Mesendoderm (in vitro differentiated cells): ENCODE measurements around the gene SSH2.

Source experiments
- DNase-seq: peaks from one replicate; pipeline ENCODE4 v3.0.0; 2013
- H2AK5ac ChIP-seq: 2 replicates; pipeline ENCODE4 v1.6.1; 2013; ENCODE audit warnings: low read length, inconsistent platforms
- H2BK120ac ChIP-seq: 2 replicates; pipeline ENCODE4 v1.6.1; 2013; ENCODE audit warnings: low read depth, mild to moderate bottlenecking, low read length, moderate library complexity, mixed read lengths
- H2BK15ac ChIP-seq: replicated peaks from 2 replicates; pipeline ENCODE4 v1.6.1; 2013; ENCODE audit warnings: low read depth, mild to moderate bottlenecking, moderate library complexity
- H2BK5ac ChIP-seq: 2 replicates; pipeline ENCODE4 v1.6.1; 2013; ENCODE audit warnings: low read length, inconsistent platforms
- H3K18ac ChIP-seq: 2 replicates; pipeline ENCODE4 v1.6.1; 2013; ENCODE audit warnings: mild to moderate bottlenecking, low read length, mixed read lengths
- H3K23ac ChIP-seq: one replicate; pipeline ENCODE4 v1.6.1; 2013; ENCODE audit warnings: low read length
- H3K27ac ChIP-seq: 2 replicates; pipeline ENCODE4 v1.5.1; 2013; ENCODE audit warnings: low read depth, mild to moderate bottlenecking, inconsistent platforms, low read length, moderate library complexity
- H3K27me3 ChIP-seq: 2 replicates; pipeline ENCODE4 v1.6.1; 2013; ENCODE audit warnings: low read length, control low read depth, mild to moderate bottlenecking, inconsistent platforms; ENCODE audit not compliant: insufficient read depth, poor library complexity
- H3K36me3 ChIP-seq: 2 replicates; pipeline ENCODE4 v1.6.1; 2013; ENCODE audit warnings: low read length, inconsistent platforms; ENCODE audit not compliant: control insufficient read depth, insufficient read depth
- H3K4ac ChIP-seq: one replicate; pipeline ENCODE4 v1.6.1; 2013; ENCODE audit warnings: low read depth, mild to moderate bottlenecking, low read length, moderate library complexity
- H3K4me1 ChIP-seq: 2 replicates; pipeline ENCODE4 v1.6.1; 2013; ENCODE audit warnings: low read depth, low read length, inconsistent platforms; ENCODE audit not compliant: control insufficient read depth
- H3K4me2 ChIP-seq: 2 replicates; pipeline ENCODE4 v1.6.1; 2013; ENCODE audit warnings: low read length
- H3K4me3 ChIP-seq: 2 replicates; pipeline ENCODE4 v1.5.1; 2013; ENCODE audit warnings: mild to moderate bottlenecking, low read length
- H3K56ac ChIP-seq: one replicate; pipeline ENCODE4 v1.6.1; 2013; ENCODE audit warnings: low read length
- H3K79me1 ChIP-seq: 2 replicates; pipeline ENCODE4 v1.6.1; 2013; ENCODE audit warnings: low read length, inconsistent platforms
- H3K79me2 ChIP-seq: 2 replicates; pipeline ENCODE4 v1.6.1; 2013; ENCODE audit warnings: mild to moderate bottlenecking, low read length; ENCODE audit not compliant: control insufficient read depth, insufficient read depth
- H3K9ac ChIP-seq: 2 replicates; pipeline ENCODE4 v1.6.1; 2013; ENCODE audit warnings: low read length, inconsistent platforms
- H4K5ac ChIP-seq: one replicate; pipeline ENCODE4 v1.6.1; 2013; ENCODE audit warnings: low read length
- H4K8ac ChIP-seq: one replicate; pipeline ENCODE4 v1.6.1; 2013; ENCODE audit warnings: low read depth, mild to moderate bottlenecking, control low read depth, low read length, moderate library complexity
- WGBS: extraction: QIAGEN DNeasy Blood & Tissue Kit; methylation state at CpG from one replicate; pipeline ENCODE4 v1.1.7; 2013; ENCODE audit warnings: low lambda C conversion rate, missing lambda C conversion rate; ENCODE audit not compliant: insufficient coverage; ENCODE audit errors: extremely low coverage; 5-methylcytosine and 5-hydroxymethylcytosine counted together

SSH2 gene

DNA sequence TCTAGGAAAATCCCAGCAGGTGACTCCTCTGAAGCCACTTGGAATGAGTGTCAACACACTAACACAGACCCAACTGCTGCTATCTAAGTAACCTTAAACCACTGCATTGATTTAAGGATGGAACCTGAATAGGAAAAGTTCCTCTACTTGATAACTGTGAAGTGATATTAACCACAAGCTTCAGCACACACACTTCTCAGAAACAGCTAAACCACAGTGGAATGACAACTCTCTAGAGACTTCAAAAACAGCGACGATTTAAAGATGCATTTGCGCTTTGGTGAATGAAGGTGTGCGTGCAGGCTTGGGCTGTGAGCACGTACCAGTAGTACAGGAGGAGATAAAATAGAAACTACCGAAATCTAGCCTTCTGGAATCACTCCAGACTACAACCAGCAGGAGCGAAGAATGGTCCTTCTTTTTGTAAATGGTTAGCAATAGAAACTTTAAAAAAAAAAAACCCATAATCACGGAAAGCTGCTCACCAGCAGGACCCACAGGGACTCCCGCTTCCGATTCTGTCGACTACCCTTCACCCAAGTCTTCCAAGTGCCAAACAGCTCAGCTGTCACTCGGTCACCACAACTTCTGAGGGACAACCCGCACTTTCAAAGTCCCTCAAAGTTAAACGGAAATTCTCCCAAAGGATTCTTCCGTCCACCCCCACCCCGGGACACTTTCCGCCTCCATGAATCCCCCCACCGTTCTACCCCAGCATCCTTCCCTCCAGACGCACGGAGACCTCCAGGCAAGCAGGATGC lies 169.6 kb downstream of the SSH2 start:
- no peak overlapping the region for H3K27ac ChIP-seq

DNA sequence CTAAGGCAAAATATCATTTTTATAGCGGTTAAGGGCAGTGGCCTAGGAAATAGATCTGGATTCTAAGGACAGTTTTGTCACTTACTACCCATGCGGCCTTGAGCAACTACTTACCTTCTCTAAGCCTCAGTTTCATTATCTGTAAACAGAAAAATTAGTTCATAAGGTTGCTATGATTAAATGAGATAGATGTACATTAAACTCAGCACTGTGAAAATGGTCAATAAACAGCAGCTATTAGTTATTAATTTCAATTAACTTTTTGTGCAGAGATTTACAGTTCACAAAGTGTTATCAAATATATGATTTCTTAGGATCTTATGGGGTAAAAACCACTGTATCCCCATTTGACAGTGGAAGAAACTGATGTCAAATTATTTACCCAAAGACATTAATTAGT lies 171.8 kb downstream of the SSH2 start:
- WGBS, result no CpG with 5 or more reads among the region's 2 CpGs

More for the DNA sequence above, 169.6 kb downstream of the SSH2 start:
- peak; percentile 19 for DNase-seq
- Histone ChIP-seq H3K4ac (no peak overlapping the region), H3K27me3 (no peaks in the 10 kb centered on the region), H3K79me1 (no peaks in the 10 kb centered on the region), H2AK5ac (no peak overlapping the region), H3K23ac (no peak overlapping the region), H3K56ac (no peak overlapping the region), H2BK120ac (no peak overlapping the region), H3K18ac (no peak overlapping the region), H3K4me1 (no peaks in the 10 kb centered on the region), H3K4me3 (peak overlapping the region; percentile 5), H3K9ac (peak overlapping the region; percentile 61), H3K79me2 (no peaks in the 10 kb centered on the region), H3K36me3 (no peaks in the 10 kb centered on the region), H3K4me2 (peak overlapping the region; percentile 31), H2BK5ac (no peak overlapping the region), H2BK15ac (no peak overlapping the region), H4K8ac (no peak overlapping the region), H4K5ac (no peak overlapping the region)
- WGBS, result no CpG with 5 or more reads among the region's 20 CpGs

DNA sequence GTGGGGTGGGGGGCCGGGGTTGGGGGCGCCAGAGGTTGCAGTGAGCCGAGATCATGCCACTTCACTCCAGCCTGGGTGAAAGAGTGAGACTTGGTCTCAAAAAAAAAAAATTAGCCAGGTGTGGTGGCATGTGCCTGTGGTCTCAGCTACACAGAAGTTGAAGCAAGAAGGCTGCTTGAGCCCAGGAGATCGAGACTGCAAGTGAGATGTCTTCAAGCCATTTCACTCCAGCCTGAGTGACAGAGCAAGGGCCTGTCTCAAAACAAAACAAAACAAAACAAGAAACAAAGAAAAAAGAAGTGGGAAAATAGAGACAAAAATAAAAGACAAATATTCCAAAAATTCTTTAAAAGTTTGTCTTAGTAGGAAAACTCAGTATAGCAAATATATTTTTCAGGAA lies 172.2 kb downstream of the SSH2 start:
- no peak overlapping the region for H3K4me2 ChIP-seq
- no peak overlapping the region for H2AK5ac ChIP-seq
- H4K5ac ChIP-seq, result no peak overlapping the region
- no peak overlapping the region for H3K56ac ChIP-seq
- no peak overlapping the region for H3K23ac ChIP-seq
- no peak overlapping the region for H2BK15ac ChIP-seq
- no peak overlapping the region for H3K9ac ChIP-seq
- no peak overlapping the region for H3K4ac ChIP-seq
- no peak overlapping the region for H2BK5ac ChIP-seq
- WGBS, result no CpG with 5 or more reads among the region's 4 CpGs
- H3K27me3 ChIP-seq, result no peaks in the 10 kb centered on the region
- H3K79me2 ChIP-seq, result no peaks in the 10 kb centered on the region
- no peak overlapping the region for H3K27ac ChIP-seq
- H3K4me3 ChIP-seq, result no peak overlapping the region
- no peaks in the 10 kb centered on the region for H3K36me3 ChIP-seq
- H4K8ac ChIP-seq, result no peak overlapping the region
- H3K4me1 ChIP-seq, result no peaks in the 10 kb centered on the region
- DNase-seq, result no peak
- H3K18ac ChIP-seq, result no peak overlapping the region
- no peak overlapping the region for H2BK120ac ChIP-seq
- no peaks in the 10 kb centered on the region for H3K79me1 ChIP-seq

More for the DNA sequence above, 171.8 kb downstream of the SSH2 start:
- Histone ChIP-seq H3K27ac (no peak overlapping the region), H3K18ac (no peak overlapping the region), H3K4me3 (no peak overlapping the region), H3K4ac (no peak overlapping the region), H2BK120ac (no peak overlapping the region), H3K27me3 (no peaks in the 10 kb centered on the region), H4K5ac (no peak overlapping the region), H3K79me2 (no peaks in the 10 kb centered on the region), H2BK15ac (no peak overlapping the region), H2AK5ac (no peak overlapping the region), H3K4me1 (no peaks in the 10 kb centered on the region), H3K56ac (no peak overlapping the region), H3K23ac (no peak overlapping the region), H3K36me3 (no peaks in the 10 kb centered on the region), H3K9ac (no peak overlapping the region), H4K8ac (no peak overlapping the region), H2BK5ac (no peak overlapping the region), H3K4me2 (no peak overlapping the region), H3K79me1 (no peaks in the 10 kb centered on the region)
- no peak for DNase-seq

GRCh38 chr17:29753845-29754439 lies 176.1 kb downstream of the SSH2 start:
- H3K4me3 ChIP-seq, result no peak overlapping the region
- H3K9ac ChIP-seq, result no peak overlapping the region
- no peak overlapping the region for H3K4ac ChIP-seq
- H3K79me2 ChIP-seq, result no peaks in the 10 kb centered on the region
- H3K27ac ChIP-seq, result no peak overlapping the region
- no CpG with 5 or more reads among the region's 2 CpGs for WGBS
- no peak overlapping the region for H2BK120ac ChIP-seq
- H4K8ac ChIP-seq, result no peak overlapping the region
- no peak overlapping the region for H2AK5ac ChIP-seq
- H3K23ac ChIP-seq, result no peak overlapping the region
- no peaks in the 10 kb centered on the region for H3K79me1 ChIP-seq
- H2BK5ac ChIP-seq, result no peak overlapping the region
- no peaks in the 10 kb centered on the region for H3K4me1 ChIP-seq
- no peak for DNase-seq
- no peaks in the 10 kb centered on the region for H3K36me3 ChIP-seq
- no peak overlapping the region for H2BK15ac ChIP-seq
- H3K56ac ChIP-seq, result no peak overlapping the region
- H3K4me2 ChIP-seq, result no peak overlapping the region
- H4K5ac ChIP-seq, result no peak overlapping the region
- H3K18ac ChIP-seq, result no peak overlapping the region
- no peaks in the 10 kb centered on the region for H3K27me3 ChIP-seq

- H3K27me3 ChIP-seq, result no peaks in the 10 kb centered on the region
- H3K79me2 ChIP-seq, result no peaks in the 10 kb centered on the region
- H4K5ac ChIP-seq, result no peak overlapping the region
- WGBS, result no CpG with 5 or more reads among the region's 5 CpGs
- no peaks in the 10 kb centered on the region for H3K4me1 ChIP-seq
- DNase-seq, result no peak
- H3K36me3 ChIP-seq, result no peaks in the 10 kb centered on the region
- H3K18ac ChIP-seq, result no peak overlapping the region
- H4K8ac ChIP-seq, result no peak overlapping the region
- no peak overlapping the region for H3K9ac ChIP-seq
- no peak overlapping the region for H2BK15ac ChIP-seq
- H3K23ac ChIP-seq, result no peak overlapping the region
- H3K79me1 ChIP-seq, result no peaks in the 10 kb centered on the region
- no peak overlapping the region for H2BK5ac ChIP-seq
- no peak overlapping the region for H2BK120ac ChIP-seq
- no peak overlapping the region for H3K56ac ChIP-seq
- H3K27ac ChIP-seq, result no peak overlapping the region
- no peak overlapping the region for H3K4me2 ChIP-seq
- H2AK5ac ChIP-seq, result no peak overlapping the region
- H3K4ac ChIP-seq, result no peak overlapping the region
- H3K4me3 ChIP-seq, result no peak overlapping the region
Measured at GRCh38 chr17:29749045-29749825, 180.8 kb downstream of the SSH2 start.
